ENCODE results near the gene ABT1. TPM values are rescaled to one million over a fixed set of nuclear protein-coding genes. Genes with fewer than 3 reads are reported as not detected.
"Not testable (repeated sequence)": the region's sequence is repeated elsewhere in the genome, so short reads cannot be mapped to it uniquely, and the experiment has no call there.

ABT1 gene
- total RNA-seq = 10 to 100 TPM; 38.7 to 39.7 TPM

- CTCF ChIA-PET = interaction anchor here (1.4 to 2.7 kb wide), 5 partner anchors 12 to 347 kb away, joined by 3 to 68 read pairs (median 8); a partner anchor contains a TSS
- POLR2A ChIA-PET = interaction anchor here (0.5 kb wide), 1 partner anchor 581 kb away, joined by 9 read pairs; no protein-coding TSS in a partner anchor
Observed at GRCh38 chr6:26596579-26597388, at the start of gene ABT1. Gene ABT1, plus strand, starts transcription at chr6:26596953. Its CDS starts 30 bp downstream, at chr6:26596983.

- POLR2A ChIA-PET, CTCF ChIA-PET: not testable (repeated sequence)
Observed at GRCh38 chr6:26547363-26547762, 49.4 kb upstream of the ABT1 start.

GRCh38 chr6:26550250-26550993 is 46.3 kb upstream of the ABT1 start:
- CTCF ChIA-PET = interaction anchor here (0.9 to 3.0 kb wide), 3 partner anchors 8 to 77 kb away, joined by 4 to 12 read pairs (median 4); partner anchors contain the start of gene HMGN4
- POLR2A ChIA-PET = interaction anchor here (1.0 kb wide), 1 partner anchor 18 kb away, joined by 11 read pairs; no protein-coding TSS in a partner anchor

GRCh38 chr6:26552205-26552604 is 44.5 kb upstream of the ABT1 start:
- CTCF ChIA-PET = interaction anchor here (1.2 to 3.0 kb wide), 4 partner anchors 14 to 211 kb away, joined by 4 to 12 read pairs (median 4); partner anchors contain the start of gene HMGN4

GRCh38 chr6:26552640-26553188 is 44.0 kb upstream of the ABT1 start:
- POLR2A ChIA-PET = no interaction called here
- CTCF ChIA-PET = interaction anchor here (0.9 to 3.0 kb wide), 5 partner anchors 15 to 211 kb away, joined by 4 to 12 read pairs (median 4); partner anchors contain the start of gene HMGN4

More at GRCh38 chr6:26552205-26552604, 44.5 kb upstream of the ABT1 start:
- POLR2A ChIA-PET = no interaction called here

- ChIA-PET POLR2A (interaction anchor here (2.2 kb wide), 1 partner anchor 15 kb away, joined by 9 read pairs; the partner anchor contains the start of gene HMGN4), CTCF (interaction anchor here (0.6 to 2.2 kb wide), 4 partner anchors 15 to 20 kb away, joined by 3 to 5 read pairs (median 4); partner anchors contain the start of gene HMGN4)
Observed at GRCh38 chr6:26553264-26553634, 43.5 kb upstream of the ABT1 start.

- POLR2A ChIA-PET = interaction anchor here (0.5 to 2.2 kb wide), 3 partner anchors 14 to 593 kb away, joined by 3 to 9 read pairs (median 3); partner anchors contain the start of gene HMGN4
- CTCF ChIA-PET = interaction anchor here (0.6 to 2.2 kb wide), 5 partner anchors 16 to 23 kb away, joined by 3 to 5 read pairs (median 4); partner anchors contain the start of gene HMGN4
Observed at GRCh38 chr6:26553635-26554446, 42.9 kb upstream of the ABT1 start.

GRCh38 chr6:26554447-26554696 is 42.4 kb upstream of the ABT1 start:
- CTCF ChIA-PET = interaction anchor here (0.6 to 2.2 kb wide), 3 partner anchors 16 to 23 kb away, joined by 3 to 5 read pairs (median 4); partner anchors contain the start of gene HMGN4
- POLR2A ChIA-PET = interaction anchor here (0.5 to 2.2 kb wide), 3 partner anchors 15 to 593 kb away, joined by 3 to 9 read pairs (median 3); partner anchors contain the start of gene HMGN4

GRCh38 chr6:26554697-26555504 is 41.9 kb upstream of the ABT1 start:
- POLR2A ChIA-PET = interaction anchor here (0.5 to 2.2 kb wide), 3 partner anchors 15 to 592 kb away, joined by 3 to 9 read pairs (median 3); partner anchors contain the start of gene HMGN4
- CTCF ChIA-PET = interaction anchor here (0.9 kb wide), 1 partner anchor 17 kb away, joined by 3 read pairs; the partner anchor contains the start of gene HMGN4

GRCh38 chr6:26555505-26556262 is 41.1 kb upstream of the ABT1 start:
- CTCF ChIA-PET = interaction anchor here (0.9 to 1.4 kb wide), 5 partner anchors 12 to 233 kb away, joined by 3 to 6 read pairs (median 4); partner anchors contain the start of gene HMGN4
- POLR2A ChIA-PET = interaction anchor here (2.2 kb wide), 1 partner anchor 18 kb away, joined by 9 read pairs; the partner anchor contains the start of gene HMGN4

- CTCF ChIA-PET = interaction anchor here (1.0 to 1.4 kb wide), 5 partner anchors 12 to 234 kb away, joined by 3 to 6 read pairs (median 4); partner anchors contain the start of gene HMGN4
- POLR2A ChIA-PET = interaction anchor here (0.6 kb wide), 1 partner anchor 775 kb away, joined by 3 read pairs; no protein-coding TSS in a partner anchor
Observed at GRCh38 chr6:26556263-26557070, 40.3 kb upstream of the ABT1 start.

- POLR2A ChIA-PET = no interaction called here
Observed at GRCh38 chr6:26561533-26562466, 35.0 kb upstream of the ABT1 start.

GRCh38 chr6:26563488-26563887 is 33.3 kb upstream of the ABT1 start:
- ChIA-PET POLR2A (no interaction called here), CTCF (interaction anchor here (1.0 to 1.2 kb wide), 2 partner anchors 32 to 222 kb away, joined by 3 to 4 read pairs; no protein-coding TSS in a partner anchor)

More at GRCh38 chr6:26561533-26562466, 35.0 kb upstream of the ABT1 start:
- CTCF ChIA-PET = interaction anchor here (0.6 kb wide), 1 partner anchor 249 kb away, joined by 3 read pairs; no protein-coding TSS in a partner anchor

Measured in activated CD8-positive, alpha-beta memory T cell treated with anti-CD3 and anti-CD28 coated beads for 36 hours (primary cell).